Loucy (cell line): ENCODE results near the gene F11R.

ENCODE experiments used
- CTCF ChIP-seq: fragments of 200-600 bp; sonication (generic); conservative IDR thresholded peaks from 2 replicates; pipeline ENCODE4 v1.5.1; 2014; ENCODE audit warnings: mild to moderate bottlenecking, antibody characterized with exemption, low read length
- EZH2phosphoT487 ChIP-seq: fragments of 200-600 bp; IDR thresholded peaks from 2 replicates; pipeline ENCODE4 v1.6.1; 2018; ENCODE audit warnings: antibody characterized with exemption, mild to moderate bottlenecking, moderate library complexity, borderline replicate concordance

DNA sequence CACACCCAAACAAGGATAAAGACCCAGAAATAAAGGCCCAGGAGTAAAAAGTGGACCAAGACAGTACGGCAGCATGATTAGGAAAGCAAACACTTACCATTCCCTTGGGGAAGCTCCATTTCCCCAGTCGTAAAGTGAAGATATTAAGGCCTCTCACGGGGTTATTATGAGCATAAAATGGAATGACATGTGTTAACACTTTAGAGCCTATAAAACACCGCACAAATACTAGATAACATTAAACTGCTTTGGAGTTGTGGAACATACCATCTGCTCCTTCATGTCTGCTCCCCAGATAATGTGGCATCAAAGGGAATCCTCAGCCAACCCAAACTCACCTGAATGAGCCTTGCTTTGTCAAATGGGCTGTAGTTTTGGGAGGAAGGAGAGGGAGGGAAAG, 57.4 kb downstream of the F11R start:
- TF ChIP-seq CTCF (no peak), EZH2phosphoT487 (no peak)
